HEK293 (cell line): ENCODE measurements around the gene ACACB.

Experiments
- ZBTB7A ChIP-seq: fragments of 450-650 bp; formaldehyde crosslinking; IDR thresholded peaks from 2 replicates; pipeline ENCODE4 v1.5.1; 2016; ENCODE audit warnings: low read depth, missing biosample characterization, missing genetic modification characterization
- TF ChIP-seq, protein P1 (sequence below): fragments of 450-650 bp; formaldehyde crosslinking; IDR thresholded peaks from 2 replicates; pipeline ENCODE4 v1.5.1; 2016; ENCODE audit warnings: missing biosample characterization, missing genetic modification characterization

DNA sequence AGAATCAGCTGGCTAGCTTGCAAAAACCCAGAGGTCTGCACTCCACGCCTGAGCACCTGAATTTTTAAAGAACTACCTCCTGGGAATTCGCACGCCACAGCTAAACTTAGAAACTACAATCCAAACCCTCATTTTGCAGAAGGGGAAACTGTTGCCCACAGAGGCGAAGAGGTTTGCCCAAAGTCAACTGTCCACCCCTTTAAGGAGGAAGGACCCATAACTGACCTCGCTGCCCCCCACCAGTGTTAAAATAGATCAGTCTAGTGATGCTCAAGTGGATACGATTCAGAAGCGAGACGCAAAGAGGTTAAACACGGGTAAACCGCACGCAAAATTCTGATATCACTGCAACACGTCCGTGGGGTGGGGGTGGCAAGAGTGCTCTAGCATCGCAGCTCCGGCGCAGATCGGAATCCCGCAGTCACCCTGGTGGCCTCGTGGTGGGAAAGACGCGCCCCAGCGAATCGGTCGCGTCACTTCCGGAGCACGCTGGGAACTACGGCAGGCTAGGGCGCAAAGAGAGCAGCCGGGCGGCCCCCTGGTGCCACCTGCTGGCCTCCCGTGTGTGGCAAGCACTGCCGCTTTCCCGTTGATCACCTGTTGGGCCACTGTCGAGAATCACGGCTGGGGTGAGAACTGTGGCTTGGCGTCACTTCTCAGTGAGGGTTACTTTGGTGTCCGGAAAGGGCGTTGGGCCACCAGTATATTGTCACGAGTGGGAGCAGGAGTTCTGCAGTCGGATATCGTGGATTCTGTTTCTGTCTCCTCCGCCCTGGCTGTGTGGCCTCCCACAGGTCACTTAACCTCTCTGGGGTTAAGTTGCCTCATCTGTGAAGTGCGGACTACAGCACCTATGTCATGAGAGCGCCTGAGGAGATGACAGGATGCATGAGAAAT lies 23.1 kb upstream of the ACACB start, which contains the start of gene ALKBH2:
- TF ChIP-seq, protein P1, sequence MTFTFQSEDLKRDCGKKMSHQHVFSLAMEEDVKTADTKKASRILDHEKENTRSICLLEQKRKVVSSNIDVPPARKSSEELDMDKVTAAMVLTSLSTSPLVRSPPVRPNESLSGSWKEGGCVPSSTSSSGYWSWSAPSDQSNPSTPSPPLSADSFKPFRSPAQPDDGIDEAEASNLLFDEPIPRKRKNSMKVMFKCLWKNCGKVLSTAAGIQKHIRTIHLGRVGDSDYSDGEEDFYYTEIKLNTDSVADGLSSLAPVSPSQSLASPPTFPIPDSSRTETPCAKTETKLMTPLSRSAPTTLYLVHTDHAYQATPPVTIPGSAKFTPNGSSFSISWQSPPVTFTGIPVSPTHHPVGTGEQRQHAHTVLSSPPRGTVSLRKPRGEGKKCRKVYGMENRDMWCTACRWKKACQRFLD (tag by site-specific recombination) = no peak
- no peak for TF ChIP-seq ZBTB7A (tag by site-specific recombination)
